ENCODE results near the gene CCDC57.

CCDC57 gene

DNA sequence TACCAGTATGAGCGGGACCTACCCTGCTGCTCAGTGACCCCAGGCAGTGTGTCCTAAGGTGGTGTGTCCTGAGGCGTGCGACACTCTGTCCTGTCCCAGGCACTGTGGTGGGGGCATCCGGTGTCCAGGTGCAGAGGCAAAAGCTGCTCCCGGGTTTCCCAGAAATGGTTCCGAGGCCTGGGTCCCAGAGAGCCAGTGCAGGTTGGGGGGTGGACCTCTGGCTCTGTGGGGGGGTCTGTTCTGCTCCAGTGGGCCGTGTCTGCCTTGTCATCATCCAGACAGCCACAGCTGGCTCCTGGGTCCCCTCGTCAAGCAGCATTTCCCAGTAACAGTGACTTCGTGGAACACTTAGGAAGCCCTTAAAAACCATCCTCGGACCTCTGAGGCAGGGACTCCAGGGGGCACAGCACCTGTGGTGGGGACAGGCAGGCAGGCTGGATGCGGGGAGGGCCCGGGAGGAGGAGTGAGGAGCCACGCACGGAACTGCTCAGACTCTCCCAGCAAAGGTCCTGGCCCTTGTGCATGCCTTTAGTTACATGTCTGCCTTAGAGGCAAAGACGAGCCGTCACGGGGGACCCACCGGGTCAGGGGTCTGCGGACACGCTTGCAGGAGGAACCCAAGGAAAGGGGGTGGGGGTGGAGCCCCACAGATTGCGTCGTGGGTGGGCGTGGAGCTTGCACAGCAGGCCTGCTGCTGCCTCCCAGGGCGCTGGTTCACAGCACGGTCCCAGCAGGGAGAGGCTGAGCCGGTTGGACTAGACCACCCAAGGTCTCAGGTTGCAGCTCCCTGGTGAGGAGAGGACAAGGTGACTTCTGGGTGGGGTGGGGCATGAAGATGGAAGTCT is 21.8 kb upstream of the CCDC57 start:
- no peak for FAIRE-seq

DNA sequence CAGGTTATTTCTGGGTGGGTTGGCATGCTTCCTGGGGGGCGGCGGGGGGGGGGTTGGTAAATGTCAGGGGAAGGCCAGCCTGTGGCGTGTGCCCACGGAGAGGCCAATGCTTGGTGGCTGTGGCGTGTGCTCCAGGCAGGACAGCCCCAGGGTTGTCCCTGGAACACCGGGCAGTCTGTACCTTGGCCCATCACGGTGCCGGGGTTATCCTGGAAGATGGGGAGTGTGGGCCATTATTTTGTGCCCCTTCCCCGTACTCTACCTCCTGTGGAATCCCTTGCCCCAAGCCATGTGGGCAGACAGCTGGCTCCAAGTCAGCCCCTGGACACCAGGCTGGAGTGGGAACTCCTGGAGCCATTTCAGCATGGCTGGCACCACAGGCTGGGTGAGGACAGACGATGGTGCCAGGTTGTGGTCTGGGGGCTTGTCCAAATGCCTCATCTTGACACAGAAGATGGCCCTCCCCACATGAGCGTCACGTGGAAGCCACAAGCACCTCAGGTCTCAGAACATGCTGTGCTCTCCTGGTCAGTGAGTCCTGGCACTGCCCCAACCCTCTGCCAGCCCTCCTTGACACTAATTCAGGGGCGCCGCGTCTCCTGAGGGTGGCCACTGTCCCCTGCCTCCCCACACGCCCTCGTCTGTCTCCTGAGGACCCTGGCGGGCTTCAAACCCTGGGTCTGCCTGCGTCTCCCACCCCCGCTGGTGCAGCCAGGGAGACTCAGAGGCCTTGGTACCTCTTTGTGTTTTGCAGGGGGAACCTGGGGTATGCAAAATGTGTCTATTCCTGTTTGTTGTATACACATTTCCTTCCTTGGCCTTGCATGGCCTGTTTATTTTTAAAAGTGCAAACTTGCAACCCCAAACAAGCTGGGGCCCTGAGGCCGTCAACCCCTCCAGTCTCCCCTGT is 20.5 kb upstream of the CCDC57 start:
- no peak for FAIRE-seq

DNA sequence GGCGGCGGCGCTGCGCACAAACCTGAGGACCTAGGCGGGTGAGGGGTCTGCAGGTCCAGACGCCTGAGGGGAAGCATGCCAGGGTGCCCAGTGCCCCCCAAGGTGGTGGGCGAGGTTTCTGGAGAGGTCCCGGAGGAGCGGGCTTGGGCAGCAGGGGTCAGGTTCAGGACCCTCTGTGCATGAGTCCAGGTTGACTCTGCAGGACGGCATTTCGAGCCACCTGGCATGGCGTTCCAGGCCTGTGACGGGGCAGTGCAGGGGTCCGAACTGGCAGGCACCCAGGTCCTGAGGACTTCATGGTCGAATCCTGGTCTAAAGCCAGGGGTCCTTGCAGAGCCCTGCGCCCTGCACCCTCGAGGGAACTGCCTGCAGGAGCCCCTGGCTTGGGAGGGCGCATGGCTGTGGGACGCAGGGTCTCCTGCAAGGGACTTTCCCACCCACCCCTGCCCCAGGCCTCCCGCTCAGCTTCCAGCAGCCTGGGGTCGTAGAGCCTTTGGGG is 19.7 kb upstream of the CCDC57 start:
- no peak for FAIRE-seq

DNA sequence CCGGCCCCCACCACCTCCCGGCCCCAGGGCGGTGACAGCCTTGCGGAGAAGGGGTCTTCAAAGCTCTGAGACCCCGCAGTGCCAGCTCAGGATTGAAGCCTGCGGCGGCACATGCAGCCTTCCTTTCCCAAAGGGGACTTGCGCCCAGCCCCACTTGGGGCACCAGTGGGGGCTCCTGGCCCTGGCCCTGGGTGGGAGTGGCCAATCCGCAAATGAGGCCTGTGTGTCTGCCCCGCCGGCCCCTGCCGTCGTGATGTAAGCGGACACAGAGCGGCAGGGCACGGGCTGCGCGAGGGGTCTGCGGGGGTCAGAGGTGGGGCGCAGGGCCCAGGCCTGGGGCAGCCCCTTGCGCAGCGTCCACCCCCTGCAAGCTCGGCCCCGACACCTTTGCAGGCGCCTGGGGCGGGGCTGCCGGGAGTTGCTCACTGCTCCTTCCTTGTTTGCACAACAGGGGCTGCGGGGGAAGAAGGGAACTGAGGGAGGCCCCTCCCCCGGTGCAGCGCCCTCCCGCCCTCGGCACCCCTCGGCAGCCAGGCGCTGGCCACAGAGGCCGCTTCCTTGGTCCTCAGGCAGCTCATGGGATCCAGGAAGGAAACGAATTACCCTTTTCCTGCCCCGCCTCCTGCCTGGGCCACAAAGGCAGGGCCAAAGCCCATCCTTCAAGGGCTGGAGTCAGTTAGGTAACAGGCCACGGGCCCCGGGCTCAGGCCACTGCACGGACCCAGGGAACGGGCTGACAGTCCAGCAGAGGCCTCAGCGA is 19.1 kb upstream of the CCDC57 start:
- no peak for FAIRE-seq

DNA sequence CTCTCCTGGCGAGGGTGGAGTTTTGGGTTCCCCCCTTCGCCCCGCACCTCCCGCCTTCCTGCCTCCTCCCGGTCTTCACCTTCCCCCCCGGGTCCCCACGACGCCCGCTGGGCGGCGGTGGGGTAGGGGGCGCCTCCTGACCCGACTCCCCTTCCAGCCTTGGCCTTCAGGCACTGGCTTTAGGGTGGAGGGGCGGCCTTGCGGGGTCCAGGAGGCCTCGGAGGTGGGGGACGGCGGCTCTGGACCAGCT is 18.6 kb upstream of the CCDC57 start:
- FAIRE-seq, result no peak

DNA sequence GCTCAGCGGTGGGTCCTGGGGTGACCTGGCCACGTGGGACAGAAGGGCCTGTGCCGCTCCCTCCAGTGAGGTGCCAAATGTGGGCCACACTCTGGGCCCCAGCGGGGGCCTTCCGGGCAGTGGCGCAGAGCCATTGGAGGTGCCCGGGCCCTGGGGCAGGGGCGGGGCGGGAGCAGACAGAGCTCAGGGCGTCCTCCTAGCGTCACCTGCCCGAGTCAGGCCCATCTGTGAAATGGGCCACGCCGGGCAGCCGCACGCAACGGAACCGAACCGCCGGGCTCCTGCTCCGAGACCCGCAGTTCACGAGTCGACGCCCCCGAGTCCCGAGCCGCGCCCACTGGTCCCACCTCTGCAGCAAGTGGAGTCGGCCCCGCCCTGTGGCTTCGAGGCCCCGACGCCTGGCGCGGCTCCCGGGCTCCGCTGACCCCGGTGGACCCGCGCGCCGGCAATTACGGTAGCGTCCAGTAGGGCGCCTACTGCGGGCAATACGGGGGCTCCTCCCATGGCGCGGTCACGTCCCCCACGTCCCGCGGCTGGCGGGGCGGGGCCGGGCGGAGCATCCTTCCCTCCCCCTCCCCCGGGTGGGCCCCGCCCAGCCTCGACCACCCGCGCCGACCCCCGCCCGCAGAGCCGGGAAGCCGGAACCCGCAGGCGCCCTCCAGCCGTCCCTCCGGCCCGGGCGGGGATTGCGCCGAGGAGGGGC is 18.1 kb upstream of the CCDC57 start:
- FAIRE-seq, result no peak

DNA sequence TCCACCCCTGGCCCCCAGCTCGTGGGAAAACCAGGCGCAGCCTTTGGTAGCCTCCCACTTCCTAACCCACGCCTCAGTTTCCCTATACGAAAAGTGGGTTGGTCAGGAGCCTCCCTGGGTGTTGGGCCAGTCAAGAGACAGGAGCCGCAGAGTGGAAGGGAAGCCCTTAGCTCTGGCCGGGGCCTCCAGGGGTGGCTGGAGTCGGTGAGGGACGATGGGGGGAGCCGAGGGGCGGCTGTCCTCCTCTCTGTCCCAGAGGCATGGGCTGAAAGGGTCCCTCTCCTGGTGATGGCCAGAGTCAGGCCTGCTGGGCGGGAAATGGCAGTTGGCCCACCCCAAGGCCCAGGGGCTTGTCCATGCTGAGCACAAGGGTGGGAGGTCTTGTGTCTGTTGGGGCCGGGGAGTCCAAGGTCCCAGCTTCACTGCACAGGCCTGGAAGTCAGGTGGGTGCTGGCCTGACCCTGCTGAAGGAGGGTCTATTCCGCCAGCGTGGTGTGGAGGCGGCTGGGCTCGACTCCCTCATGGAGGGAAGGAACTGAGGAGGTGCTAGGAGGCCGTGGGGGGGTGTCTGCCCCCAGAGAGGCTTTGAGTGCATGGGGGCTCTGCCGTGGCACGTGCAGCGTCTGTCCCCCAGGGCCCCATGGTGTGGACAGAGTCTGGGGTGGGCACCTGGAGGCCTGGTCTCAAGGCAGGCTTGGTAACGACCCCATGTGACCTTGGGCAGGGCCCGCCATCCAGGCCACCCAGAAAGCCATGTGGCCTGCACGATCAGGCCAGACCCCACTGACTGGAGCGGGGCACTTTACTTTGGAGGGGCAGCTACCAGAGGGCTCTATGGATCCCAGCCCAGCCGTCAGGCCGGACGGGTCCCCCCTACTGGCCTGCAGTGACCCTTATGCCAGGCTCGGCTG is 17.3 kb upstream of the CCDC57 start:
- no peak for FAIRE-seq

DNA sequence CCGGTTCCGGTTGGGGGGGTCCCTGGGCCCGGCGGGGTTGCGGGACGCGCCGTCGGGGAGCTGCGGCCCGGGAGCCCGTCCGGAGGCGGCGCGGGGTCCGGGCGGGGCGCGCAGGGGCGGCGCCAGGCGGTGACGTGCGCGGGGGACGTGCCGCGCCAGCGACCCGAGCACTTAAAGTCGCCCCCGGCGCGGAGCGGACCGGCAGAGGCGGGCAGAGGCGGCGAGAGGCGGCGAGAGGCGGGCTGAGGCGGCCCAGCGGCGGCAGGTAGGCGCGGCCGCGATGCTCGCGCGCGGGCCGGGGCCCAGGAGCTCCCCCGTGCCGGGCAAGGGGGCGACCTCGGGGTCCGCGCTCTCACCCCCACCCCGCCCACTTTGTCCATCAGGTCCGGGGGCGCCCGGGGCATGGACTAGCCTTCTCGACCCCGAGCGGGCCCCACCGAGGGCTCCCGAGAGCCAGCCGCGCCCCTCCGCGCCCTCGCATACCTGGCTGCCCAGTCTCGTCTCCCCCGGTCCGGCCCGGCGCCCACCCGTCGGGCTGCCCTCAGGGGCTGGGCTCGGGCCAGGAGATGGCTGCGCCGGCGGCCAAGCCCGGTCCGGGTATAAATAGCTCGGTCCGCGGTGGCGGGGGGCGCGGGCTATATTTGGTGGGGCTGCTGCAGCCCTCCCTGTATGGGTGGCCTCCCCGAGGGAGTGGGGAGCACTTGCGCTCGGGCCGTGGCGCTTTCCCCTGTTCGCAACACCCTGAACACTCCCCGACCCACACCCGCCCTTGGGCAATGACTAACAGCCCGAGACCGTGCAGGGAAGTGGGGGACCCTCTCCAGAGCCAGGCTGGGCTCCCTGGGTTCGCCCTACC is 16.4 kb upstream of the CCDC57 start, which contains the start of gene SLC16A3:
SLC16A3 (plus strand) TSS at position 201 of the 856 bp plus-strand sequence. CDS start 6,967 bp downstream, outside the sequence.
- FAIRE-seq, result no peak

DNA sequence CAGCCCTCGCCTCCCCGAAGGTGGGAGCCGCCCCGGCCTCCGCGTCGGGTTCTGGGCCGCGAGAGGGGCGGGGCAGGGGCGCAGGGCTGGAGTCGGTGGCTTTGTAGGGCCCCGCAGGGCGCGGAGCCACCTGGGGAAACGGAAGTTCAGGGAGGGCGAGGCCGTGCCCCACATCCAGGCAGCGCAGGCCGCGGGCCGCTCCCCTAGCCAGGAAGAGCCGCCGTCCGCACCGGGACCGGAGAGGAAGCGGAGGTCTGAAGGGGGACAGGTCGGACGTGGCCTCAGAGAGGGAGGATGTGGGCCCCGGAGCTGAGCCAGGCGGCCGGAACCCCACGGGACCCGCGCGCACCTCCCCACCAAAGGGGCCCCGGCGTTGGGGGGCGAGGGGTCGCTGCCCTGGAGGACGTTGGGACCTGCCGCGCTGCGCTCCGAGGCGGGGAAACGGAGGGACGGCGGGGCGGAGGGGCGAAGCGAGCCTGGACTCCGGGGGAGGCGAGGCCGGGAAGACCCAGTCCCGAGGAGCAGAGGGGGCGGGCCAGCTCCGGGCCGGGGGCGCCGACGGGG is 15.7 kb upstream of the CCDC57 start:
- FAIRE-seq, result no peak

DNA sequence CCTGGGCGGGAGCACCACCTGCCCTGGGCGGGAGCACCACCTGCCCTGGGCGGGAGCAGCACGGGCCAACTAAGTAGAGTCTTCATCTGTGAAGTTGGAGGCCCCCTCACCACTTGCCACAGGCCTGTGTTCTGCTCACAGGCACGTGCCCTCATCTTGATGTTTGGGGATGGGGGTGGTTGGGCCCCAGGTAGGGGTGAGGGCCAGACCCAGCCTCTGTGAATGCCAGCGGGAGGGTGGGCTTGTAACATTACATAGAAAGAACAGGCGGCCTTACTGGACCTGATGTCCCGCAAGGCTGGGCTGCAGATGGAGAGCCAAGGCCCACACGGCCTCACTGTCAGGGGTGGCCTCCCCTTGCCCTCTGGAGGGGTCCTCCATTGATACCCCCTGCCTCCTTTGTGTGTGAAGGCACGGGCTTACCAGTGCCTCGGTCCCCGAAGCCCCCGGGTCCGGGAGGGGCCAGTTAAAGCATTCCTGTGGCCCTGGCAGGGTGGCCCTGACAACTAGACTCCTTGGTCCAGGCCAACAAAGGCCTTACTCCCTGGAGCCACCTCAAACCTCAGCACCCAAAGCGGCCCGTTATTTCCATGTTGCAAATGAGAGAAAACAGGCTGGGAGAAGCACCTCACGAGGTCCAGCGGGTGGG is 15.1 kb upstream of the CCDC57 start:
- FAIRE-seq, result no peak

DNA sequence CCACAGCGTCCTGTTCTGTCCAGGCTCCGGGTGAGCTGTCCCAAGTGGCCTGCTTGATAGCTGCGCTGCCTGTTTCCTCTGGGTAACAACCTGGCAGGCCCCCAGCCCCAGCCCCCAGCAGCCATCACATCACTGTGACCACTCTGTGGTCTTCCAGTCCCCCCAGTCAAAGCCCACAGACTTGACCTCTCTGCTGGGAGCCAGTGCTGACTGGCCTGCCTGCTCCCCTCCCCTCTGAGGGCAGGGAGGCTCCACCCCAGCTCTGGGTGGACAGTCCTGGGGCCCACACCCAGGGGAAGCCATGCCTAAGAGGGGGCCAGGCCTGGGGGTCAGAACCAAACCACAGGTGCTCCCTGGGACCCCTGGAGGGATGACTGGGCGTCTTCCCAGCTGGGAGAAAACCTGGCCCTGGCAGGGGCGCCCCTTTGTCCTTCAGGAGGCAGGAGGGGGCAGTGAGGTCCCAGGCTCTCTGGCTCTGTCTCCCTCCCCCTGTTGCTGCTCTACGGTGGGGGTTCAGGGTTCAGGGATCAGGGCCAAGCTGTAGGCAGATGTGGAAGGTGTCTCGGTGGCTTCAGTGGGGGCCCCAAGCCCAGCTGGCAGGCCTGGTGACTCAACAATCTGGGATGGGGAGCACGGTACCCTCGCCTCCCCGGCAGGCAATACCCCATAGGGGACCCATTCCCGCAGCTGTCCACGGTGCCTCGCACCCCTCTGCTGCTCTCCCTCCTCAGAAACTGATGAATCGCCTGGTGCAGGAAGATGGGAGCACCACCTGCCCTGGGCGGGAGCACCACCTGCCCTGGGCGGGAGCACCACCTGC is 14.4 kb upstream of the CCDC57 start:
- FAIRE-seq, result no peak

DNA sequence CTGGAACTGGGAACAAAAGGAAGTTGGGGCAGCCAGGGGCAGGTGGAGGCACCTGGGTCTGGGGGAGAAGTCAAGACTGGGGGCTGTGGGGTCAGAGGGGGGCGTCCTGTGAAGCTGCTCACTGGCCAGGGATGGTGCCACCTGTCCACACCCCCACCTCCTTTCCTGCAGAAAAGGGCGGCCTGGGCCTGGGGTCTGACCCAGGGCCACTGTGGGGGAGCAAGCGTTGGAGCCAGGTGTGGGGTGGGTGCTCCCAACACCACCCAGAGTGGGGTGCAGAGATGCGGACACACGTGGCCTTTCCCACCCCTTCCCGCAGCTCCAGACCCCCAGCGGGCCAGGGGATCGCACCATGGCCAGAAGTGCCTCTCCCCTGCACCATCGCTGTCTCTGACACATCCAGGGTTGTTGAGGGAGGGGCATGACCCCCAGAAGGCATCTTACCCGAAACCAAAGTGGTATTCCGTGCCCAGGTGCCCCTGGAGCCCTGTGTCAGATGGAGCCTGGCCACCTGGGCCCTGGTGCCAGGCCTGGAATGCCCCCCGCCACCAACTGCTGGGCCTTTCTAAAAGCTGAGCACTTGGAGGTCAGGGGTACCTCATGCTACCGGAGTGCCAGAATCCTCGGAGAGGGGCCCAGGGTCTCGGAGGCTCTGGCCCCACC is 13.6 kb upstream of the CCDC57 start:
- FAIRE-seq, result no peak

DNA sequence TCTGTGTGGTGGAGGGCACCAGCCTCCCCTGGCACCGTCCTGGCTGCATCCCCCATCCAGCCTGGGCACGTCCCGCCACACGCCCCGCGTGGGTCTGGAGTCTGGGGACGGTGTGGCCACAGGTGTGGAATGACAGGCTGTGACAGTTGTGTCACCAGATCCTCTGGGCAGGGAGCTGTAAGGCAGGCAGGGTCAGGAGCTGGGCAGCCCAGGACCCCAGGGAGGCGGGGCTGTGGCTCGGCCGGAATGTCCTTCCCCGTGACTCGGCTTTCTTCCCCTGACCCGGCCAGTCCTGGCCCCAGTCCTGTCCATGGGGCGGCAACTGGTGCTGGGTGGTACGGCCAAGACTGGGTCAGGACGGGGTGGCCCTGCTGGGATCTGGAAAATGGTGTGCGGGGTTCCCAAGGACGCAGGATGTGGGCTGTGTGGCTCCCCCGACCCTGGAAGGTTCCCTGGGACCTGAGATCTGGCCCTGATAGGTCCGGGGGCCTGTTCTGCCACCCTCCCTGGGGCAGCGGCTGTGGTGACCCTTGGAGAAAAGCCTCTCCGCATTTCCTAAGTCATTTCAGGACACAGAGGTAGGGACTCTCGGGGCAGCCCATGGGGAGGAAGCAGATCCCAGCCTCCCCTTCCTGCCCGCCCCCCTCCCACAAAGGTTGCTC is 12.9 kb upstream of the CCDC57 start:
- FAIRE-seq, result no peak

DNA sequence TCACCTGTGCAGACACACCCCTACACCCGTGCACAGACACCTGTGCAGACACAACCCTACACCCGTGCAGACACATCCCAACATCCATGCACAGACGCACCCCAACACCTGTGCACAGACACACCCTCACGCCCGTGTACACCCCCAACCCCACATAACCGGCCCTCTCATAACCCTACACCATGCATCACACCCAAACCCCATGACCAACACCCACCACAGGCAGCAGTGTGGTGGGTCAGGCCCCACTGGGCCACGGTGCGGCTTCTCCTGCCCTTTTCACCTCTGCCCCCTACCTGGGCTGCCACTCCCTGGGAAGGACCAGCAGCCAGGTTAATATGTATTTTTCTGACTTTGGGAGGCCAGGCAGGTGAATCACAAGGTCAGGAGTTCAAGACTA is 12.0 kb upstream of the CCDC57 start:
- FAIRE-seq, result no peak

DNA sequence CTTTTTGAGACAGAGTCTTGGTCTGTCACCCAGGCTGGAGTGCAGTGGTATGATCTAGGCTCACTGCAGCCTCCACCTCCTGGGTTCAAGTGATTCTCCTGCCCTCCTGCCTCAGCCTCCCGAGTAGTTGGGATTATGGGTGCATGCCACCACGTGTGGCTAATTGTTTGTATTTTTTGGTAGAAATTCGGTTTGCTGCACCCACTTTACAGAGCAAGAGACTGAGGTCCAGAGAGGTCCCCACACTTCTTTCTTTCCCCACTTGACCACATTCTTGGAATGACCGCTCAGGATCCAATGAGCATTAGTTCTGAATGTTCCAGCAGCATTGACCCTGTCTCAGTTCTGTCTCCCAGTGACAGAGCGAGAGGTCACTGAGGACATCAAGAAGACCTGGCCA is 10.9 kb upstream of the CCDC57 start:
- no peak for FAIRE-seq

DNA sequence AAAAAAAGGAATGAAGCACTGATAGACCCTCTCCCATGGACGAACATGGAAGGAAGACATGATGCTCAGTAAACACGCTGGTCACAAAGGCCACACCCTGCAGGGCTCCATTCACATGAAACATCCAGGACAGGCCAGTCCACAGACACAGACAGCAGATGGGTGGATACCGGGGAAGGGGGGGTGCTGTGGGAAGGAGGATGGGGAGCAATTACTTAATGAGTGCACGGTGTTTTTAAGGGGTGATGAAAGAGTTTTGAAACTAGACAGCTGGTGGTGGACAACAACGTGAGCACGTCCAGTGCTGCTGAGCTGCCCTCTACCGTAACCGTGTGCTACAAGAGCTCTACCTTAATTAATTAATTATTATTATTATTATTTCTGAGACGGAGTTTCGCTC is 10.2 kb upstream of the CCDC57 start:
- no peak for FAIRE-seq

DNA sequence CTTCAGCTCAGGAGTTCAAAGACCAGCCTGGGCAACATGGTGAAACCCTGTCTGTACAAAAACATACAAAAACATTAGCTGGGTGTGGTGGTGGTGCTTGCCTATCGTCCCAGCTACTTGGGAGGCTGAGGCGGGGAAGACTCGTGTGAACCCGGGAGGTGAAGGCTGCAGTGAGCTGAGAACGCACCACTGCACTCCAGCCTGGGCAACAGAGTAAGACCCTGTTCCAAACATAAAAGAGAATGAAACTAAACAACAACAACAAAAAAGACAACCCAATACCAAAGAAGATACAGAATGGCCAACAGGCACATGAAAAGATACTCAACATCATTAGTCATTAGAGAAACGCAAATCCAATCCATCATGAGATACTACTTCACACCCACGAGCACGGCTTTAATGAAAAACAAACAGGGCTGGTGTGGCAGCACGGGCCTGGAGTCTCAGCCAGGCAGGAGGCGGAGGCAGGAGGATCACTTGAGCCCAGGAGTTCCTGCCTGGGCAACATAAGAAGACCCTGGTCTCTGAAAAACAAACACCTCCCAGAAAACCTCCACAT is 8.8 kb upstream of the CCDC57 start:
- no peak for FAIRE-seq
